H9 (cell line): Measurements from ENCODE around the gene POC5. TPM values are rescaled to one million over a fixed set of nuclear protein-coding genes. Genes with fewer than 3 reads are reported as not detected.

Source experiments
- DNase-seq: peaks from one replicate; pipeline ENCODE4 v3.0.0-alpha.2; 2017
- H2AFZ ChIP-seq: one replicate; pipeline ENCODE4 v1.6.1; 2013; ENCODE audit warnings: mild to moderate bottlenecking, low read length, control low read depth, moderate library complexity
- H2AK5ac ChIP-seq: 2 replicates; pipeline ENCODE4 v1.6.1; 2013; ENCODE audit warnings: low read length, control low read depth, mixed read lengths; ENCODE audit not compliant: insufficient read length
- H2BK120ac ChIP-seq: one replicate; pipeline ENCODE4 v1.6.1; 2013; ENCODE audit warnings: low read depth, mild to moderate bottlenecking, low read length, control low read depth, inconsistent platforms; ENCODE audit not compliant: poor library complexity, severe bottlenecking
- H2BK12ac ChIP-seq: 2 replicates; pipeline ENCODE4 v1.6.1; 2013; ENCODE audit warnings: low read length, control low read depth, mixed read lengths, low read depth; ENCODE audit not compliant: insufficient read length
- H2BK15ac ChIP-seq: 2 replicates; pipeline ENCODE4 v1.6.1; 2013; ENCODE audit warnings: low read depth, low read length, control low read depth
- H2BK20ac ChIP-seq: one replicate; pipeline ENCODE4 v1.6.1; 2013; ENCODE audit warnings: low read depth, mild to moderate bottlenecking, low read length, control low read depth, inconsistent platforms; ENCODE audit not compliant: poor library complexity, severe bottlenecking
- H2BK5ac ChIP-seq: 2 replicates; pipeline ENCODE4 v1.6.1; 2013; ENCODE audit warnings: low read length, control low read depth, mixed read lengths; ENCODE audit not compliant: insufficient read length
- H3K14ac ChIP-seq: 2 replicates; pipeline ENCODE4 v1.6.1; 2013; ENCODE audit warnings: low read length, control low read depth; ENCODE audit not compliant: insufficient read depth
- H3K18ac ChIP-seq: 2 replicates; pipeline ENCODE4 v1.6.1; 2013; ENCODE audit warnings: low read depth, mild to moderate bottlenecking, mixed read lengths, low read length, control low read depth; ENCODE audit not compliant: insufficient read length
- H3K23ac ChIP-seq: 2 replicates; pipeline ENCODE4 v1.6.1; 2013; ENCODE audit warnings: low read length, control low read depth, mixed read lengths, low read depth; ENCODE audit not compliant: insufficient read length
- H3K23me2 ChIP-seq: 2 replicates; pipeline ENCODE4 v1.6.1; 2013; ENCODE audit warnings: low read depth, mild to moderate bottlenecking, mixed read lengths, low read length, control low read depth; ENCODE audit not compliant: insufficient read length, poor library complexity, severe bottlenecking
- H3K27ac ChIP-seq: 2 replicates; pipeline ENCODE4 v1.5.1; 2013; ENCODE audit warnings: low read length, control low read depth, mixed read lengths, low read depth; ENCODE audit not compliant: insufficient read length
- H3K27me3 ChIP-seq: 2 replicates; pipeline ENCODE4 v1.6.1; 2013; ENCODE audit warnings: low read length, control low read depth, inconsistent platforms; ENCODE audit not compliant: insufficient read depth
- H3K4ac ChIP-seq: 2 replicates; pipeline ENCODE4 v1.6.1; 2013; ENCODE audit warnings: low read depth, mild to moderate bottlenecking, control low read depth, inconsistent platforms, low read length, moderate library complexity
- H3K4me1 ChIP-seq: 2 replicates; pipeline ENCODE4 v1.6.1; 2013; ENCODE audit warnings: low read length, control low read depth, inconsistent platforms; ENCODE audit not compliant: insufficient read depth
- H3K4me2 ChIP-seq: 2 replicates; pipeline ENCODE4 v1.6.1; 2013; ENCODE audit warnings: low read length, control low read depth, mixed read lengths; ENCODE audit not compliant: insufficient read length, insufficient read depth
- H3K56ac ChIP-seq: 2 replicates; pipeline ENCODE4 v1.6.1; 2013; ENCODE audit warnings: low read depth, mild to moderate bottlenecking, mixed read lengths, low read length, control low read depth; ENCODE audit not compliant: insufficient read length
- H3K79me1 ChIP-seq: 2 replicates; pipeline ENCODE4 v1.6.1; 2013; ENCODE audit warnings: low read depth, mild to moderate bottlenecking, moderate library complexity, low read length, control low read depth, inconsistent platforms; ENCODE audit not compliant: insufficient read depth, poor library complexity, severe bottlenecking
- H3K79me2 ChIP-seq: 2 replicates; pipeline ENCODE4 v1.6.1; 2013; ENCODE audit warnings: low read length, control low read depth, inconsistent platforms; ENCODE audit not compliant: insufficient read depth
- H3K9ac ChIP-seq: 2 replicates; pipeline ENCODE4 v1.6.1; 2013; ENCODE audit warnings: low read length, control low read depth, mixed read lengths; ENCODE audit not compliant: insufficient read length; ENCODE audit errors: extremely low read depth
- H3K9me3 ChIP-seq: one replicate; pipeline ENCODE4 v1.6.1; 2013; ENCODE audit warnings: low read depth, low read length, inconsistent platforms; ENCODE audit not compliant: control insufficient read depth
- H3T11ph ChIP-seq: one replicate; pipeline ENCODE4 v1.6.1; 2013; ENCODE audit warnings: mild to moderate bottlenecking, low read length, control low read depth, inconsistent platforms
- H4K20me1 ChIP-seq: one replicate; pipeline ENCODE4 v1.6.1; 2013; ENCODE audit not compliant: control insufficient read depth, insufficient read length, insufficient read depth
- H4K5ac ChIP-seq: 2 replicates; pipeline ENCODE4 v1.6.1; 2013; ENCODE audit warnings: low read depth, mild to moderate bottlenecking, mixed read lengths, low read length, control low read depth; ENCODE audit not compliant: insufficient read length
- H4K8ac ChIP-seq: replicated peaks from 2 replicates; pipeline ENCODE4 v1.6.1; 2013; ENCODE audit warnings: low read length, control low read depth, mixed read lengths, low read depth; ENCODE audit not compliant: insufficient read length
- H4K91ac ChIP-seq: 2 replicates; pipeline ENCODE4 v1.6.1; 2013; ENCODE audit warnings: low read depth, mild to moderate bottlenecking, moderate library complexity, mixed read lengths, low read length, control low read depth; ENCODE audit not compliant: insufficient read length
- H3K27ac Mint-ChIP-seq, 3 experiments: 2 replicates in 2 of 3; 3 replicates in 1 of 3; pipeline ENCODE4 v1.8.0; 2020 to 2021; ENCODE audit warnings: mixed read lengths in 3 of 3, mild to moderate bottlenecking in 1 of 3, moderate library complexity in 1 of 3
- H3K27me3 Mint-ChIP-seq: 2 replicates; pipeline ENCODE4 v1.8.0; 2021; ENCODE audit warnings: low read depth, mild to moderate bottlenecking, moderate library complexity, mixed read lengths
- H3K36me3 Mint-ChIP-seq, 3 experiments: 2 replicates in 2 of 3; 3 replicates in 1 of 3; pipeline ENCODE4 v1.8.0; 2020 to 2021; ENCODE audit warnings: low read depth in 3 of 3, mixed read lengths in 3 of 3; ENCODE audit not compliant: insufficient read depth in 1 of 3
- H3K4me1 Mint-ChIP-seq, 2 experiments: 2 replicates each; pipeline ENCODE4 v1.8.0; 2020; ENCODE audit warnings: mixed read lengths in 2 of 2
- H3K4me3 Mint-ChIP-seq, 2 experiments: 2 replicates in 1 of 2; 3 replicates in 1 of 2; pipeline ENCODE4 v1.8.0; 2020 to 2021; ENCODE audit warnings: mild to moderate bottlenecking in 2 of 2, mixed read lengths in 2 of 2, moderate library complexity in 1 of 2
- H3K9me3 Mint-ChIP-seq, 2 experiments: 2 replicates in 1 of 2; 3 replicates in 1 of 2; pipeline ENCODE4 v1.8.0; 2020; ENCODE audit warnings: mild to moderate bottlenecking in 2 of 2, mixed read lengths in 2 of 2, moderate library complexity in 1 of 2
- WGBS: extraction: QIAGEN DNeasy Blood & Tissue Kit; methylation state at CpG from one replicate; pipeline ENCODE4 v1.1.7; 2013; ENCODE audit warnings: missing lambda C conversion rate, low lambda C conversion rate, mixed read lengths; ENCODE audit not compliant: insufficient read length; ENCODE audit errors: extremely low coverage; 5-methylcytosine and 5-hydroxymethylcytosine counted together
- total RNA-seq: library from RNA; stranded (reverse); gene quantifications from 2 replicates; pipeline ENCODE4 v1.2.1, GENCODE V29; 2021
- TF ChIP-seq, protein P1 (sequence below): fragments of 200-600 bp; sonication (generic); conservative IDR thresholded peaks from 3 replicates; pipeline ENCODE4 v1.8.0; 2021; ENCODE audit warnings: antibody characterized with exemption, mild to moderate bottlenecking

The POC5 gene
- total RNA-seq, 1 experiment from 2014 or later = 12.2 TPM

DNA sequence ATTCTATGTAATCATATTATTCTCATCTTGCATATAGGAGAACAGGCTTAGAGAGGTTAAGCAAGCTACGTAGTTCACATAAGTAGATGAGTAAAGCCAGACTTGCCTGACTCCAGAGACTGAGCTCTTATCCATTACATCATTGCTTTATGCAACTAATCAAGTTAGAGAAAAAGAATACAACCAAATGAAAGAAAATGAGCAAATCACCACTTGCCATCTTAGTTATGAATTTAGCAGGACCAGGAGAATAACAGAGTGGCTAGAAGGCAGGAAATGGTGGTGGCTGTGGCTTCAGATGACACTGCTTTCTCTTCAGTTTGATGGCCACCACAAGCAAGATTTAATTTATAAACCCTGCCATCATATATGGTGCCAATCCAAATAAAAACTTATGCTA lies 26.6 kb downstream of the POC5 start:
- Histone ChIP-seq H2AFZ (no peak overlapping the region), H3K4me1 (no peaks in the 10 kb centered on the region), H4K91ac (no peak overlapping the region), H4K20me1 (no peaks in the 10 kb centered on the region), H3K9me3 (no peaks in the 10 kb centered on the region), H3K18ac (no peak overlapping the region), H4K5ac (no peak overlapping the region), H3K9ac (no peak overlapping the region), H3K4me2 (no peak overlapping the region), H2AK5ac (no peak overlapping the region), H3K23ac (no peak overlapping the region), H2BK15ac (no peak overlapping the region), H3K79me2 (no peaks in the 10 kb centered on the region), H3K79me1 (no peaks in the 10 kb centered on the region), H4K8ac (no peak overlapping the region), H3K23me2 (no peaks in the 10 kb centered on the region), H2BK20ac (no peak overlapping the region), H3K14ac (no peak overlapping the region), H2BK12ac (no peak overlapping the region), H3K27me3 (no peaks in the 10 kb centered on the region), H3K4ac (no peak overlapping the region), H2BK5ac (no peak overlapping the region), H3K27ac (no peak overlapping the region), H2BK120ac (no peak overlapping the region), H3T11ph (no peak overlapping the region), H3K56ac (no peak overlapping the region)
- Mint-ChIP-seq H3K9me3 (no peaks in the 10 kb centered on the region), H3K36me3 (peaks cover 0 to 30% (median 16%) of the 10 kb centered on the region in 3 experiments; a peak in 6 of 7 replicates), H3K4me3 (no peak overlapping the region), H3K4me1 (0 out of 4 replicates have a peak, but pooled peaks cover 0 to 6% of the 10 kb centered on the region in 2 experiments), H3K27me3 (no peaks in the 10 kb centered on the region), H3K27ac (no peak overlapping the region)
- WGBS = no CpG with 5 or more reads among the region's 1 CpG
- DNase-seq = no peak
- TF ChIP-seq, protein P1, sequence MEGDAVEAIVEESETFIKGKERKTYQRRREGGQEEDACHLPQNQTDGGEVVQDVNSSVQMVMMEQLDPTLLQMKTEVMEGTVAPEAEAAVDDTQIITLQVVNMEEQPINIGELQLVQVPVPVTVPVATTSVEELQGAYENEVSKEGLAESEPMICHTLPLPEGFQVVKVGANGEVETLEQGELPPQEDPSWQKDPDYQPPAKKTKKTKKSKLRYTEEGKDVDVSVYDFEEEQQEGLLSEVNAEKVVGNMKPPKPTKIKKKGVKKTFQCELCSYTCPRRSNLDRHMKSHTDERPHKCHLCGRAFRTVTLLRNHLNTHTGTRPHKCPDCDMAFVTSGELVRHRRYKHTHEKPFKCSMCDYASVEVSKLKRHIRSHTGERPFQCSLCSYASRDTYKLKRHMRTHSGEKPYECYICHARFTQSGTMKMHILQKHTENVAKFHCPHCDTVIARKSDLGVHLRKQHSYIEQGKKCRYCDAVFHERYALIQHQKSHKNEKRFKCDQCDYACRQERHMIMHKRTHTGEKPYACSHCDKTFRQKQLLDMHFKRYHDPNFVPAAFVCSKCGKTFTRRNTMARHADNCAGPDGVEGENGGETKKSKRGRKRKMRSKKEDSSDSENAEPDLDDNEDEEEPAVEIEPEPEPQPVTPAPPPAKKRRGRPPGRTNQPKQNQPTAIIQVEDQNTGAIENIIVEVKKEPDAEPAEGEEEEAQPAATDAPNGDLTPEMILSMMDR = no peak
